ENCODE results near the gene SLC45A2.
A peak's percentile ranks its signal among the peaks of the same experiment; 100 is the strongest.

SLC45A2 gene

DNA sequence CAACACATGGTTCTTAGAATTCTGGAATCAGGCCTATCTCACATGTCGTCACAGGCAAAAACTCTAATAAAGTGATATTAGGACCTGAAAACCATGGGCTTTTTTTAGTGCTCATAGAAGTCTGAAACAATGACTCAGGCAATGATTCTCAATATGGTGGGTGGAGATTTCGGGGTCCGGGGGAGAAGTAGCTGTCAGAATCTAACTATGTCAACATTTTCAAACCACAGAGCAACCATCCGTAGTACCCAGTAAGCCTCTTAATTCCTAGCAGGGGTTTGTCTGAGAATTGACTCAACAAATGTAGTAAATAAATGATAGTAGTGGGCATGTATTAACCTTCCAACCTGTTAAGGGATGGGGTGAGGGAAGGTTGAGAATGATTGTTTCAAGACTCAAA, 20.7 kb upstream of the SLC45A2 start:
- TF ChIP-seq, protein P1, sequence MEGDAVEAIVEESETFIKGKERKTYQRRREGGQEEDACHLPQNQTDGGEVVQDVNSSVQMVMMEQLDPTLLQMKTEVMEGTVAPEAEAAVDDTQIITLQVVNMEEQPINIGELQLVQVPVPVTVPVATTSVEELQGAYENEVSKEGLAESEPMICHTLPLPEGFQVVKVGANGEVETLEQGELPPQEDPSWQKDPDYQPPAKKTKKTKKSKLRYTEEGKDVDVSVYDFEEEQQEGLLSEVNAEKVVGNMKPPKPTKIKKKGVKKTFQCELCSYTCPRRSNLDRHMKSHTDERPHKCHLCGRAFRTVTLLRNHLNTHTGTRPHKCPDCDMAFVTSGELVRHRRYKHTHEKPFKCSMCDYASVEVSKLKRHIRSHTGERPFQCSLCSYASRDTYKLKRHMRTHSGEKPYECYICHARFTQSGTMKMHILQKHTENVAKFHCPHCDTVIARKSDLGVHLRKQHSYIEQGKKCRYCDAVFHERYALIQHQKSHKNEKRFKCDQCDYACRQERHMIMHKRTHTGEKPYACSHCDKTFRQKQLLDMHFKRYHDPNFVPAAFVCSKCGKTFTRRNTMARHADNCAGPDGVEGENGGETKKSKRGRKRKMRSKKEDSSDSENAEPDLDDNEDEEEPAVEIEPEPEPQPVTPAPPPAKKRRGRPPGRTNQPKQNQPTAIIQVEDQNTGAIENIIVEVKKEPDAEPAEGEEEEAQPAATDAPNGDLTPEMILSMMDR (IDR thresholded peaks at IDR 0.05): no peak

DNA sequence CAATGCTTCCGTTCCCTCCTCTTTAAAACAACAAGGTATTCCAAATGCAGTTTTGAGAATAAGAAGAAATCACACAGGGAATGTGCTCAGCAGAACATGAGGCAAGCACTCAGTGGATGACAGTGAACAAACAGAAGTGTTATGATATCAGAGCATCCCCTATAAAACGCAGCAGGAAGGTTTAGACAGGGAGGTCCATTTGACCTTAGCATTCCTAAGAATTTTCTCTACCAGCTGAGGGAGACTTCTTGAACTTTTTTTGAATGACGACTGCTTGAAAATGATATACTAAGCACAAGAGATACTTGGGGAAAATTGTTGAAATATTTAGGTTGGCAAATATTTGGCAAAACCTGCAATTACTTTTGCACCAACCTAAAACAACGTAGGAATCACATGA, 19.4 kb upstream of the SLC45A2 start:
- TF ChIP-seq, protein P1 (IDR thresholded peaks at IDR 0.05): no peak

DNA sequence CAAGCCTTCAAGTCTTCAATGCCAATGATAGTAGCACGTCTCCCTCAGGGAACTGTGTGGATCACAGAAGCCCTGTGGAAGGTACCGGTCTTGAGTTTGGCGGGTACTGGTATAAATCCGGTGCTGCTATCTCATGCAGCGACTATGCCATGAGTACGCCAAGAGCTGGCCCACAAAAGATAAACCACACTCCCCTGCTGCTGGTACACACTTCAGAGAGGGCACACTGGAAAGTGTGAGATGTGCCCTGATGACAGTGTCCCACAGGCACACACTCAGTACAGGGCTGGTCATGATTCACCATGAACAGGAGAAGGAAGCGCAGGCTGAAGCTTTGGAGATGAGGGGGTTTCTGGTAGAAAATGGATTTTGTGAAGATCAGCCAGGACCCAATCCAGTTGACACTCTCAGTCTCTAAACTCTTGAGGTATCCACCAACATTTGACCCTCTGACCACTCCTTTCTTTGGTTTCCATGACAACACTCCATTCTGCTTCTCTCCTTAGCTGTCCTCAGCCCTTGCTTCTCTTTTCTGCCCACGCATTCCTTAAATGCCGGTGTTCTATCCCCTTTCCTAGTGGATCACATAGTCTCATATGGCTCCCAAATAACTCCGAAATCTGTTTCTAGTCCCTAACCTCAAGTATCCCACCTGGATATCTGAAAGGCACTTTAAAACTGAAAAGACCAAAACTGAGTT, 18.3 kb upstream of the SLC45A2 start:
- TF ChIP-seq, protein P1 (IDR thresholded peaks at IDR 0.05): no peak

DNA sequence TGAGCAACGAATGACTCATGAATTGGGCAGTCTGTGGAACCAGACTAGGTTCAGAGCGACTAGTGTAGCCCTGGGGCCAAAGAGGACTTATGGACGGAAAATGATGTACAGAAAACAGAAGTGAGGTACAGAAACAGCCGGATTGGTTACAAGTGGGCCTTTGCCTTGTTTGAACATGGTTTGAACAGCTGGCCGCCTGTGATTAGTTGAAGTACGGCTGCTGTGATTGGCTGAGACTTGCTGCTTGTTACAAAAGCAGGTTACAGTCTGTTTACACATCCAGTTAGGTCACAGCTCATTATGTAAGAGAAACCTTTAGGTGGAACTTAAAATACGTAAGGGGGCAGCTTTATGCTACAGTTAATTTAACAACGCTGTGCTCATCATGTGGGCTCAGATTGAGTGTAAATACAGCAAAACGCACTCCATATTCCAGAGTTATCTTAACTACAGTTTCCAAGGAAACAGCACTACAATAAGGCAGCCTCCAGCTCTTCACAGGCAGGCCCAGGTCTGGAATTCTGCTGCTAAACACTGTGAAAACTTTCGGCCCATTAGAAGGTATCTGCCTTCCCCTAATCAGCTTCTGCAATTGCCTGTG, 16.8 kb upstream of the SLC45A2 start:
- TF ChIP-seq, protein P1 (IDR thresholded peaks at IDR 0.05): no peak

DNA sequence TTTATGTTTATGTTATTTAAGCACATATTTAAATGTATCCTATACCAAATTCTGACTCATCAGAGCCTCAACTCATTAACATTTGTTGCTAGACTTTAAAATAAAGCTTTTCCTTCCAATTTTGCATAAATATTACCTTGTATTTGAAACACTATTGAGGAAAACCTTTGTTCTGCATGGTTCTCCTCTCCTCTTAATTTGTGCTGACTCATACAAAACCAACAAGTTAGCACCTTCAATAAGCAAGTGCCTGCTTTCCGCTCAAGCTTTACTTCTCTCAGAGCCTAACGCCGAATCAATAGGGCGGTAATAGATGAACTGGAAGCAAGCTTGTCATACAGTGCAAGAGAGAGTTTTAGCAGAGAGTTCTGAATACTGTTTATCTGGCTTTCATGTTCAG, 15.5 kb upstream of the SLC45A2 start:
- TF ChIP-seq, protein P1 (IDR thresholded peaks at IDR 0.05): no peak

DNA sequence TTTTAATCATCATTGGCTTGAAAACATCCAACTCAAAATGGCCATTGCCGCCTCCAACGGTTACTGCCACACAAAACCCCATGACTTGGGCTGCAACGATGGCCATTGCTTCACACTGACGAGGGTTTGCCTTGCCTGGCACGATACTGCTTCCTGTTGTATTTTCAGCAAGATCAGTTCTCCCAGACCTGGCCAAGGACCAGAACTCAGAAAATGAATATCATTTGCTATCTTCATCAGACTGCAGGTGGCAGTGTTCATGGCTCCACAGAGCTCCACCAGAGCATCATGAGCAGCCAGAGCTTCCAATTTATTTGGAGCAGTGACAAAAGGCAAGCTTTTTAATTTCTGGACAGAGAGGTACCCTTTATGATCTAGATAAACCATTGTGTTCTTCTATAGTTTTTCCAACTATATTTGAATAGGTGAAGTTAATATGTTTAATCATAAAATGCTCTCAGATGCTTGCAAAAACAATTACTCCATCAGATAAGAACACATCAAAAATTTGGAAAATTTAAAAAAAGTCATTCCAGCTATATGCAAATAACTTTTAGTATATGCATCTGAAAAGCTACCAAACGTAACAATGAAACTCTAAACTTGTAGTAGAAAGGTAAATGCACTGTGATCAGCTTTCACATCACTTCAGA, 13.0 kb upstream of the SLC45A2 start:
- TF ChIP-seq, protein P1 (IDR thresholded peaks at IDR 0.05): peak; percentile 77

DNA sequence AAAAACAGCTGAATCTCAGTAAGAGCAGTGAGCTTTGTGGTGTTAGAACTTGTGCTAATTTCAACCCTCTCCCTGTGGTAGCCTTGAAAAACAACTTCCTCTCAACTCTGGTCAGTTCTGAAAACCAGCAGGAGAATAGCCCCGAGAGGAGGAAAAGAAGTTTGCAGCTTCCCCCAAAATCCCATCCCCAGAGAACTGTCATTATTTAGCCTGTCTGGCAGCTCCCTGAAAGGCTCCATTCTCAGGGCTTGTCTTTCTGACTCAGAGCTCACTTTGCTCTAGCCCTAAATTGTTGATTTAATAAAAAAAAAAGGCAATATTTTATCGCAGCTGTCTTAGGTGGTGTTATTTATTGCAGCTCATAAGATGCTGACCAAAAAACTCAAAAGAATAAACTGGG, 11.4 kb upstream of the SLC45A2 start:
- TF ChIP-seq, protein P1 (IDR thresholded peaks at IDR 0.05): no peak

Data from LNCAP (cell line).